Stimulated activated naive CD4-positive, alpha-beta T cell (primary cell): Measurements from ENCODE around the gene TMEM158.

Experiments used
- DNase-seq, 6 experiments: peaks; one replicate each; lab custom pipeline; 2025; lab: John Stamatoyannopoulos, UW

The TMEM158 gene

DNA sequence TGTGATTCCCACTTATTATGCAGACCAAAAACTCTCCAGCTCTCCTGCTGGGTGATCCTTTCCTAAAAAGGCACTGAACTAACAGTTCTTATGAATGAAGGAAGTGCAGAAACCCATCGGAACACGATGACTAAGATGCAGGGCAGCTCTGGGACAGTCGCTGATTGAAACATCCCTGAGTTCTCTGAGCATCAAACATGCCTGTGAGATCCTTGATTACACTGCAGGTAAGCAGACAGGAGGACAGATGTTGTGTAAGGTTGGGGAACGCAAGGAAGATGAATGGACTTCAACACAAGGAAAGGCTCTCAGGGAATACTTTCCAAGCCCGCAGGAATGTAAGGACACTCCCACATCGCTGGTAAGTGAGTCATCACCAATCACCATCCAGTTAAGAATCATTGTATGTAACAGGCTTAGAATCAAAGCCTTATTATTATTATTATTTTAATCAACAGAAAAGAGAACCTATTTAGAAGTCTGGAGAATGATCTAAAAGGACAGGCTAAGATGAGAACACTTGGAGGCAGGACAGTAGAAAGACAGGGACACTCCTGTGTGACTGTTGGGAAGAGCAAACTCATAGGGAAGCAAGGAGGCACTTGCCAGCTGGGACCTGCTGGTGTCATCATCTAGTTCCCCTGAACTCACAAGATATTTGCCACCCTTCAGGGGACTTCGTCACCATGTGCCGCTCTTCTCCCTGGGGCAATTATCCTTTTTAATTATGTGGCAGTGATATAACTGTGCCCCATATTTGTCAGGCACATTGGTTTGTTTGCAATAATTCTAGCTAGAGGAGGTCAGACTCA lies 26.0 kb downstream of the TMEM158 start:
- no peak for DNase-seq

GRCh38 chr3:45198264-45199260 lies 27.5 kb downstream of the TMEM158 start:
- no peak for DNase-seq

DNA sequence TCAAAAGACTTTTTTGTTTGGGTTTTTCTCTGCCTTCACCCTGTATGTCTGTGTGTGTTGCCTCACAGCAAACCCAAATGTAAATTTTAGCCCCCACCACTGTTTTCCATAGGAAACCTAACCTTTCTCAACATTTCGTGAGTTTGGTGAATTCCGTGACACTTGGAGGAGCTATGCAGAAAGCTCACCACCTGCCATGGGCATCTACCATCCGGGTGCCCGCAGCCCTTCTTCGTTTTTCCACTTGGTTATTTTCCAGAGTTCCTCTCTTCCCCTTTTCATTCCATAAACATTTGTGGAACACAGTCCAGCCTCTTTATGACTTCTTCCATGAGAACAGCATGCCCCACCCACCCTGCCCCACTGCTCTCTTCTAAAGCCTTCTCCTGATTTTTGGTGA lies 31.3 kb downstream of the TMEM158 start:
- DNase-seq: no peak

DNA sequence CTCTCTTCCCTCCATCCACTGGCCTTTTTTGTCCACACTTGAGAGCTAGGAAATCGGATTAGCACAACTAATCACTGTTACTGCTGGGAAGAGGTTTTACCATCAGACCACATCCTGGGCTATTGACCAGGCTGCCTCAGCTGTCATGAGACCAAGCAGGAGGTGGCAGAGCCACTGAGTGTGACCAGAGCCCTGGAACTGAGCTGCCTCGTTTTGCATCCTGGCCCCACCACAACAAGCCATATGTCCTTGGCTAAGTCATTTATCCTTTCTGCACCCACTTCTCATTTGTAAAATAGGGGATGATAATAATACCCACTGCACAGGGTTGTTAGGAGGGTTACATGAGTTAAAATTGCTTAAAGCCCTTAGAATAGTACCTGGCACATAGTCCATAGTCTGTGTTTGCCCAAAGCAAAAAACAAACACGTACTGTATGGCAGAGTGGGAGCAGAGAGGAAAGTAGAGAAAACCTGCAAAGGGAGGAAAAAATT lies 34.1 kb downstream of the TMEM158 start:
- no peak for DNase-seq

- no peak for DNase-seq
These were observed 34.7 kb downstream of the TMEM158 start for GRCh38 chr3:45191424-45191823.

GRCh38 chr3:45188719-45189659 lies 37.1 kb downstream of the TMEM158 start:
- no peak for DNase-seq

DNA sequence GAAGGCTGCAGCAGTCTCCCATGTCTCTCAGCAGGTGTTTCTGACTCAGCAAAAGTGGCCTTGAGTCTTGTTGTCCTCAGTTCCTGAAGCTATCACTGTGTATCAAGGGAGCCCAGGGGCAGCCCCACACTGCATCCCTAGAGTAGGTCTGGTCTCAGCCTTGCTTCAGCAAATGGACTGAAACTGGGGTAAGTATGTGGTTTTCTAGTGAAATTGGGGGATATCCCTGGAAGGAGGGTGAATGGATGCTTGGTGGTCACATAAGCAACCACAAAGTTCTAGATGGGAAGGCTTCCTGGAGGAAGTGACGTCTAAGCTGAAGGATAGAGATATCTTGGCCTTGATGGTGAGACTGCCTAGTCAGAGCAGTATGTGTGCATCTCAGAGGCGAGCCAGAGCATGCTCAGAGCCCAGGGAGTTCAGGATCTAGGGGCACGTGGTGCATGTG lies 38.4 kb downstream of the TMEM158 start:
- DNase-seq: no peak

- DNase-seq: no peak
These were observed 39.2 kb downstream of the TMEM158 start for GRCh38 chr3:45186871-45187270.

DNA sequence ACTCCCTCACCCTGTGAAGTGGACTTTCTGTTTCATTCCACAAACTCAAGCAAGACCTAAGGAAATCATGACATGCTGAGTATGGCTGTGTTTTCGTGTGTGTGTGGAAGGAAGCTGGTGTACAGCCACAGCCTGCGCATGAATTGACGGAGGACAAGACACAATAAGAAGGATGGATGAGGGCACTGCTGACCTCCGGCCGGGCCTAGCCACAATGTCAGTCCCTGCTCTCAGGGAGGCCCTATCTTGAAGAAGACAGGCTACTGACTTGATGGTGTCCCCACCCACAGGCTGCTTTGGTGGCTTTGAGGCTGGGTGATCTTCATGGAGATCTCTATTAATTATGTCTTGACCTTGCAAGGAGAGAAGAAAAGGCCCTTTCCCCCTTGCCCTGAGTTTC lies 40.6 kb downstream of the TMEM158 start:
- DNase-seq: no peak

DNA sequence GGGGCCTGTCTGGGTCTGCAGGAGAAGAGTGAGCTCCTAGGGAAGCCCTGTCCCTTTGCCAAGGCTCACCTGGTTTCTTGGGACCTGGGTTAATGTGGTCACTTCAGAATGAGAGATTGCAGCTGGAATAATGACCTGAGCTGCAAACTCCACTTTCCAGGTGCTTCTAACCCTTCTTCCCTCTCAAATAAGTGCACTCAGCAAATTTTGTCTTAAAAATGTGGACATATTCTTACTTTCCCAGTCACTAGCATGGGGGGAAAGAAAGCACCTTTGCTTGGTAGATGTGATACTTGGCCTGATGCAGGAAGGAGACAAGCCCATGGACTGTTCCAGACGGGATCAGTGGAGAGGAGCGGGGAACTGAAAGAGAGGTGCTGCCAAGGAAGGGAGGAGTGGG lies 41.0 kb downstream of the TMEM158 start:
- DNase-seq: no peak

DNA sequence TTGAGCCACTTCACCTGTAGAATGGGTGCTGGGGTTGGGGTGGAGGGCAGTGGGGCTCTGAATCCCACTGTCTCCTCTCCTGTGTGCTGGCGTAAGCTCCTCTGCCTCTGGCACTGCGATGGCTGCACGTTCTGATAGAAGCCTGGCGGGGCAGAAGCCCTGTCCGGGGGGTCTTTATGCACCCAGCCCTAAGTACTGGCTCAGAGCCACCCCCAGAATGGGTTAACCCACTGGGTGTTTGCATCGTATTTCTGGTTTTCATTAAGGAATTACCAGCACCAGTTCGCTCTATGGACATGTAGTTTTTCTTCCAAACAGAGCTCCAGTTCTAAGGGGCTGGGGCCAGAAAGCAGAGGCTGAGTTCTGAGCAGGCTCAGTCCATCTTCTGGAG lies 42.2 kb downstream of the TMEM158 start:
- DNase-seq: no peak

DNA sequence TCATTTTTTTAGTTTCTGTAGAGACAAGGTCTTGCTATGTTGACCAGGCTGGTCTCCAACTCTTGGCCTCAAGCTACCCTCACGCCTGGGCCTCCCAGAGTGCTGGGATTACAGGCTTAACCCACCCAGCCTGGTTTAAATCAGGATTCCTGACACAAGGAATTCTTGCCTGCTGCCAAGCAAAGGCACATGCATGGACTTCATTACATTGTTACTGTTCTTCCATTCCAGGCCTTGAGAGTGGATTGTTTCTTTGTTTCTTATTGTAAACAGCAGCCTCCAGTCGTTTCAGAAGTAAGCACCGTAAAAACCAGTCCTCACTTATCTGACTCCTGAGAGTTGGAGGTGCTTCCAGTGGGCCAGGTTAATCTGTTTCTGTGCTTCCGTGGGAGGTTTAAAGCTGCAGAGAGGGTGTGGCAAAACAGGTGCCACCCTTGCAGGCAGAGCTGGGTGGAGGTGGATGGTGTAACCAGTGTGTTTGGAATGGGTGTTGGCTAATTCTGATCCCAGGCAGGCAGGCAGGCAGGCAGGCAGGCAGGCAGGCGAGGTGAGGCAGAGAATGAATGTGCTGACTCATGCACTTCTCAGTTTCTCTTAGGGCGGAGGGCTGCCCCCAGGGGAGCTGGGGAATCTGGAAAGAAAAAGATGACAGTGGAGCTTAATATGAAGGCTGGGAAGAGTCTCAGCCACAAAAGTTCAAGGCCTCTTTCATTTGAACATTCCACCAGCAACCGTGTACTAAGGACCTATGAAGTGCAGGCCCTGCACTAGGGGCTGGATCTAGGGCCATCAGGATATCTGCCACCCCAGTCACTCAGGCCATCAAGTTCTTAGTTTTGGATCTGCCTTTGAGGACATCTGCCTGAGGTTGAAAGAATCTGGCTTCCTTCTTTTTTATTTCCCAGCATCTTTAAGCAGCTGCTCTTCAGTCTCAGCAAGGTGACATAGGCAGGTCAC lies 42.9 kb downstream of the TMEM158 start:
- no peak for DNase-seq

DNA sequence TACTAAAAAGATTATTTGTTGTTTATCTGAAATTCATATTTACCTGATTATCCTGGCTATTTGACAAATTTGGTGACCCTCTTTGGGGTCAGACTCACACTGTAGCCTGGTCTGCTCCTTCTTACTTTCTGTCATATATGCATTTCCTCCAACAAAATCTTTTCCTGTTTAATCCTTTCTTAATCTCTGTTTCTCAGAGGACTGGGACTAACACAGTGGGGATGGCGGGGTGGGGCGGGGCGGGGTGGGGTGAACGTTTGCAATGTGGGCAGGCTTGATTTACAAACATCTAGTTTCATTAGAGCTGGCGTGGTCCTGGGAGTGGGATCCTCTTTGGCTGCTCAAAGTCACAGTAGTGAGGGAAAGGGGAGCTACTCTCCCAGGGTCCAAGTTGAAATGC lies 44.6 kb downstream of the TMEM158 start:
- no peak for DNase-seq

DNA sequence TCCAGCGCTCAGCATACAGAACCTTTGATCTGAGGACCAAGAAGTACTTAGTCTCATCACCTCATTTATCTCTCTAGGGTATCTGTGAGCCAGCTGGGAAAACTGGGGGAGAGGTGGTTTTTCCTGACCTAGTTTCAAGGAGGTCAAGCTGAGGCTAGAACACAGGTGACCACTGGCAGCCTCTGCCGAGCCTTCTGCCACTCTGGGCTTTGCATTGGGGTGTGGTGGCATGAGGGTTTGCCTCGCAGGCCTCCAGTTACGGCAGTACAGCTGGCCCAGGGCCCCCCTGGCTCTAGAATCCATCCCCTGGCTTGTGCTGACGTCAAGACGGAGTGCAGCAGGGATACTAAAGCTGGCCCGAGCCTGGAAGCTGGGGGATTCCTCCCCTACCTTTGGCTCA lies 45.2 kb downstream of the TMEM158 start:
- no peak for DNase-seq

DNA sequence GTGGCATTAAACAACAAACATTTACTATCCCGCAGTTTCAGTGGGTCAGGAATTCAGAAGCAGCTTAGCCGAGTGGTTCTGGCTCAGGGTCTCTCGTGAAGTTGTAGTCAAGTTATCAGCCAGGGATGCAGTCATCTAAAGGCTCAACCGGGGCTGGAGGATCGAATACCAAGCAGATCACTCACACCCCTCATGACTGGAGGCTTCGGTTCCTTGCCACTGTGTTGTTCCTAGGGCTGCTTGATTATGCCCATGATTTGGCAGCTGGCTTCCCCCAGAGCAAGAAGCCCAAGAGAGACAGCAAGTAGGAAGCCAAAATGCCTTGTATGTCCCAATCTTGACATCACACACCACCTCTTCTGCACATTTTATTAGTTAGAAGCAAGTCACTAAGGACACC lies 46.0 kb downstream of the TMEM158 start:
- no peak for DNase-seq

DNA sequence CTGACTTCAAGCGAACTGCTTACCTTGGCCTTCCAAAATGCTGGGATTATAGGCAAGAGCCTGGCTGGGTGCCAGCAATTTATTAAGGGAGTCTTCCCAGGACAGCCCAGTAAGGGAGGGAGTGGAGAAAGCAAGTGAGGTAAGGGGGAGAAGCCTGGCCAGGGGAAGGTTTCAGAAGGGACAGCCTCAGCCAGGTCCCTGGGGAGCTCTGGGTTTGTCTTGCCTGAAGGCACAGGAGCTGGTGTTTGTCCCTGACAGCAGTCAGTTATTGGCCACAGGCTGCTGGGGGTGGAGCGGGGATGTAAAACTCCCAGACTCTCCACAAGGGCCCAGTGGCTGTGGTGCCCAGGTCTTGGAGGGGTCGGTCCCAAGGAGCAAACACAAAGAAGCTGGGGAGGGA lies 46.9 kb downstream of the TMEM158 start:
- no peak for DNase-seq

DNA sequence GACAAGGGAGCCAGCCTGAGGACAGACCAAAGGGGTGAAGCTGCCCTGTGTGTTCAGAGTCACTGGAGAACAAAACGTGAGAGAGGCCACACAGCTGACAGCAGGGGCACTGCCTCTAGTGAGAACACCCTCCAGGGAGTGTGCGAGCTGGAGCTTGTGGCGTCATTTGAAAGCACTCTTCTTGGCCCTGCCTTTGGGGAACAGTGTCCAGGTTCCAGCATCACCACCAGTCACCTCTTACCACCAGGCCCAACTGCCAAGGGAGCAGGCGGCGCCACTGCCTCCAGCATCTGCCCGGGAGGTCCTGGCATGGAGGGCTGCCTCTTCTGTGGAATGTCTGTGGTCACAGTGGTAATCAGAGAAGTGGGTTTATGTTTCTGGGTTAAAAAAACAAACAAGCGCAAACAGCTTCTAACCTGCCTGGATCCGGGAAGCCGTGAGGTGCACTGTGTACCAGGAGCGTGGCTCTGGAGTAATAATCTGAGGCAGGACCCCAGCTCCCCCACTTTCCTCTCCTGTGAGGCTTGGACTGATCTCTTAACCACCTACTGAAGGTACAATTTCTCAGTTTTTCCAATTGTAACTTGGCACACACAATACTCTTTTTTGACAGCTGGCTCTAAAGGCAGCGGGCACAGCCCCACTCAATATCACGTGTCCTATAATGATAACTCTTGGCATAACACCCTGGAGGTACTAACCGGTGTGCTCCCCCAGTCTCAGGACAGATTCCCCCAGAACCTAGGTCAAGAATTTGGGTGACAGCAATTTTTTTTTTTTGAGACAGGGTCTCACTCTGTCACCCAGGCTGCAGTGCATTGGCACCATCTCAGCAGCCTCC lies 47.7 kb downstream of the TMEM158 start:
- DNase-seq: no peak

DNA sequence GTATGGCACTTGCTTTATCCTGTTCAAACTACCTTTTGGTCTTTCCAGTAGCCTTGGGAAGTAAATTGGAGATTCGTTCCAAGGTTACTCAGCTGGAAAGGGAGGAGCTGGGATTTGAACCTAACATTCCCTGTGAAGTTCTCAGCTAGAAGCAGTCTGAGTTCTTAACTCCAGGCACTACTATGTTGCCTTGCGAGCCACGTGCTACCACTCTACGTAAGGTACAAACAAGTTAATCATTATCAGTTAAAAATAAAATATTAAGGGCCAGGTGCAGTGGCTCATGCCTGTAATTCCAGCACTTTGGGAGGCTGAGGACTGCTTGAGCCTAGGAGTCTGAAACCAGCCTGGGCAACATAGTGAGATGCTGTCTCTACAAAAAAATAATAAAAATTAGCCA lies 49.2 kb downstream of the TMEM158 start:
- DNase-seq: no peak
